B cell (primary cell): ENCODE data around the gene ZEB2. TPM values are rescaled to one million over a fixed set of nuclear protein-coding genes. Genes with fewer than 3 reads are reported as not detected.

Experiments used
- ATAC-seq: fragments of 200-7000 bp; cut with Tn5 transposase; one replicate; pipeline ENCODE4 v1.10.0; 2021; ENCODE audit warnings: low read depth, mild to moderate bottlenecking, moderate number of reproducible peaks, moderate library complexity
- CTCF ChIA-PET: fragments of 350-600 bp; sonication (Branson Sonifier 250); formaldehyde crosslinking; loops from one replicate; lab custom pipeline; 2021; ENCODE audit warnings: antibody characterized with exemption, inconsistent platforms; lab: Charles Lee
- POLR2A ChIA-PET: fragments of 350-600 bp; sonication (Branson Sonifier 250); formaldehyde crosslinking; loops from one replicate; lab custom pipeline; 2021; ENCODE audit warnings: antibody characterized with exemption; lab: Charles Lee
- DNase-seq: peaks from one replicate; pipeline ENCODE4 v3.0.0; 2013
- H2AFZ ChIP-seq: 2 replicates; pipeline ENCODE4 v1.6.1; 2012; ENCODE audit warnings: mild to moderate bottlenecking, low read depth, low read length; ENCODE audit not compliant: insufficient read depth, poor library complexity, severe bottlenecking
- H3K27ac ChIP-seq, 2 donors: 1 replicate in 1 of 2; 2 replicates in 1 of 2; pipeline ENCODE4 v1.5.1; 2012 to 2013; ENCODE audit warnings: low read length in 2 of 2, mild to moderate bottlenecking in 2 of 2, moderate library complexity in 1 of 2
- H3K27me3 ChIP-seq, 4 experiments: fragments of 200-600 bp in 1 of 4; sonication (generic) in 1 of 4; replicated peaks in 1 of 4; 1 replicate in 2 of 4; 2 replicates in 2 of 4; pipeline versions ENCODE4 v1.6.1 to v1.7.0; 2013 to 2016; ENCODE audit warnings: low read length in 3 of 4, mild to moderate bottlenecking in 2 of 4, mixed read lengths in 1 of 4, moderate library complexity in 1 of 4; ENCODE audit not compliant: insufficient read depth in 4 of 4, control insufficient read depth in 3 of 4; ENCODE audit errors: control extremely low read depth in 1 of 4
- H3K36me3 ChIP-seq, 2 experiments: replicated peaks in 1 of 2; 1 replicate in 1 of 2; 2 replicates in 1 of 2; pipeline versions ENCODE4 v1.6.1 to v1.7.1; 2013; ENCODE audit warnings: low read length in 1 of 2; ENCODE audit not compliant: insufficient read depth in 2 of 2, control insufficient read depth in 1 of 2; ENCODE audit errors: control extremely low read depth in 1 of 2, extremely low read depth in 1 of 2
- H3K4me1 ChIP-seq, 2 donors: fragments of 200-600 bp in 1 of 2; sonication (generic) in 1 of 2; 1 replicate in 1 of 2; 2 replicates in 1 of 2; pipeline versions ENCODE4 v1.5.1 to v1.6.1; 2013 to 2017; ENCODE audit warnings: low read length in 2 of 2; ENCODE audit not compliant: control insufficient read depth in 2 of 2, insufficient read depth in 2 of 2
- H3K4me2 ChIP-seq: replicated peaks from 2 replicates; pipeline ENCODE3; 2012; ENCODE audit warnings: mild to moderate bottlenecking, low read depth, low read length; ENCODE audit not compliant: poor library complexity, severe bottlenecking
- H3K4me3 ChIP-seq, 5 experiments: fragments of 200-600 bp in 1 of 5; sonication (generic) in 1 of 5; 1 replicate in 3 of 5; 2 replicates in 2 of 5; pipeline versions ENCODE4 v1.5.1 to v1.7.0; 2011 to 2016; ENCODE audit warnings: low read length in 4 of 5, mild to moderate bottlenecking in 4 of 5, low read depth in 2 of 5, control low read depth in 1 of 5, moderate library complexity in 1 of 5; ENCODE audit not compliant: insufficient read depth in 1 of 5; ENCODE audit errors: control extremely low read depth in 1 of 5, extremely low read depth in 1 of 5
- H3K79me2 ChIP-seq: fragments of 200-600 bp; sonication (generic); one replicate; pipeline ENCODE4 v1.6.0; 2016; ENCODE audit warnings: low read length; ENCODE audit not compliant: control insufficient read depth, insufficient read depth
- H3K9ac ChIP-seq: fragments of 200-600 bp; sonication (generic); 2 replicates; pipeline ENCODE4 v1.6.1; 2017; ENCODE audit warnings: mild to moderate bottlenecking, low read length, moderate library complexity
- H3K9me3 ChIP-seq, 3 donors: one replicate each; pipeline versions ENCODE4 v1.6.1 to v1.7.1; 2013; ENCODE audit warnings: low read length in 2 of 3; ENCODE audit not compliant: control insufficient read depth in 2 of 3, insufficient read depth in 1 of 3; ENCODE audit errors: control extremely low read depth in 1 of 3
- H4K20me1 ChIP-seq: 2 replicates; pipeline ENCODE4 v1.6.0; 2012; ENCODE audit warnings: mild to moderate bottlenecking, low read length; ENCODE audit not compliant: insufficient read depth, control insufficient read depth, poor library complexity, severe bottlenecking
- H3K27ac Mint-ChIP-seq: one replicate; pipeline ENCODE4 v1.8.0; 2021; ENCODE audit warnings: mixed read lengths
- H3K27me3 Mint-ChIP-seq: one replicate; pipeline ENCODE4 v1.8.0; 2021; ENCODE audit warnings: mixed read lengths
- H3K4me1 Mint-ChIP-seq: one replicate; pipeline ENCODE4 v1.8.0; 2021; ENCODE audit warnings: mixed read lengths
- H3K4me3 Mint-ChIP-seq: one replicate; pipeline ENCODE4 v1.8.0; 2021; ENCODE audit warnings: mixed read lengths
- H3K9me3 Mint-ChIP-seq: one replicate; pipeline ENCODE4 v1.8.0; 2022; ENCODE audit warnings: mixed read lengths; ENCODE audit not compliant: insufficient read depth
- CTCF ChIP-seq: fragments of 200-600 bp; IDR thresholded peaks from one replicate; pipeline ENCODE4 v1.8.0; 2022; ENCODE audit warnings: antibody characterized with exemption, mild to moderate bottlenecking
- EZH2 ChIP-seq: IDR thresholded peaks from 2 replicates; pipeline ENCODE4 v1.6.1; 2012; ENCODE audit warnings: borderline replicate concordance, low read depth, mild to moderate bottlenecking, moderate library complexity, low read length; ENCODE audit not compliant: insufficient read depth, poor library complexity, severe bottlenecking
- WGBS: methylation state at CpG from one replicate; pipeline ENCODE4 v1.1.5; 2013; ENCODE audit warnings: missing lambda C conversion rate; ENCODE audit not compliant: insufficient coverage; 5-methylcytosine and 5-hydroxymethylcytosine counted together
- intact Hi-C: fragments of 100-400 bp; cut with micrococcal nuclease; formaldehyde crosslinking; loops from one replicate; pipeline ENCODE4 v1.10.0; 2022
- polyA plus RNA-seq: library from polyadenylated mRNA; depleted of rRNA; stranded (reverse); fragments of >200 nt; gene quantifications from 2 replicates; pipeline ENCODE4 v1.2.3, GENCODE V29; 2012
- total RNA-seq, 2 donors: library from RNA; stranded (reverse); fragments of 120-200 nt in 1 of 2; gene quantifications; 1 replicate in 1 of 2; 2 replicates in 1 of 2; pipeline versions ENCODE4 v1.2.3 to v1.2.4, GENCODE V29; 2013 to 2022

ZEB2 gene
- total and polyA plus RNA-seq, 2 donors (not counting 1 experiment from before 2014, with no cell fraction given) = 56.3 to 217 TPM

- ATAC-seq (no peak), DNase-seq (no peak)
- Histone ChIP-seq H3K27ac (peak overlapping the region in 1 of 2 donors; percentile 5), H3K4me2 (peak overlapping the region; percentile 2), H3K9me3 (no peaks in the 10 kb centered on the region), H3K36me3 (peaks cover 5 to 33% of the 10 kb centered on the region in 2 experiments), H3K27me3 (no peaks in the 10 kb centered on the region), H3K9ac (no peak overlapping the region), H3K4me3 (no peak overlapping the region), H4K20me1 (peaks cover 55% of the 10 kb centered on the region), H2AFZ (no peak overlapping the region), H3K4me1 (peaks cover 25 to 30% of the 10 kb centered on the region in 2 donors), H3K79me2 (peaks cover 86% of the 10 kb centered on the region)
- ChIA-PET POLR2A (no interaction called here), CTCF (no interaction called here)
- TF ChIP-seq CTCF = no peak
- no peak for TF ChIP-seq EZH2
- Mint-ChIP-seq H3K27me3 (no peaks in the 10 kb centered on the region), H3K27ac (peak overlapping the region; percentile 33), H3K4me1 (peaks cover 69% of the 10 kb centered on the region), H3K4me3 (no peak overlapping the region), H3K9me3 (no peaks in the 10 kb centered on the region)
- intact Hi-C loops = no loop called here
- 84% methylated on average over 5 of the region's 10 CpGs for WGBS
Measured at GRCh38 chr2:144496092-144496976, 23.6 kb downstream of the ZEB2 start.
